GM18868 (cell line): ENCODE results near the gene USP1.

Source experiments
- ATAC-seq: cut with Tn5 transposase; IDR thresholded peaks from one replicate; pipeline ENCODE4 v1.9.1; 2021; ENCODE audit warnings: mild to moderate bottlenecking, moderate library complexity; ENCODE audit not compliant: unreplicated experiment

The USP1 gene

DNA sequence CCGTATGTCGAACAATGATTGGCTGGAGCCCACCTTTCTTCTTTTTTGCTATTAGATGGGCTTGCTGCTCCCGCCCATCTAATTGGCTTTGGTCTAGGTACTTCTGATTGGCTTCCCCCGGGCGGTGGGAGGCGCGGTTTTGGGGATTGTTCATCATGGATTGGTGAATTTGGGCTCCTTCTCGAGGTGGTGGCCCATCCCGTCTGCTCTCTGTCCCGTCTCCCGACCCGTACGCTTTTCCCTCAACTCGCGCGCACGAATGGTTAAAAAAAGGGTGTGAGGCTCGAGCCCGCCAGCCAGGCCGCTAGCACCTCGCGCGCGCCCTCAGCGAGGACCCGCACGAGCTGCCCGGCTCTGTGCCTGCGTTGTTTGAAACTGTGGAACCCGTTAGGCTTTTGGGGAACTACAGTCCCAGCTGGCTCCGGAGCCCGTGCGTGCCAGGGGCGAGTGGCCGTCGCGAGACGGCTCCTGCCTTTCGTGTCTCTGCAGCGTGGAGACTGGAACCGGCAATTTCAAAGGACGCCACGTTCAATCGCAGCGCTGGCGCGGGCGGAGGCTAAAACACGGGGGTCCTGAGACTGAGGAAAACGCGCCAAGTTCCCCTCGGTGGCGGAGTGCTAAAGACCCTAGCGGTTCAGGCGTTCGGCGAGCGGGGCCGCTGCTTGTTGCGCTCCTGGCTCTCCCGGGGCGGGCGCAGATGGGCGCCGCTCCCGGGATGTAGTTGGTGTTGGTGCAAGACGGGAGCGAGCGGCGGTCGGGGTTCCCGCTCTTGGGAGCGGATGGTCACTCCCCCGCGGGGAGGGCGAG is at the start of gene USP1:
TSS of gene USP1 (plus strand) at position 584 of the 807 bp plus-strand sequence. CDS start 2,819 bp downstream, outside the sequence.
- ATAC-seq: peak; percentile 76

DNA sequence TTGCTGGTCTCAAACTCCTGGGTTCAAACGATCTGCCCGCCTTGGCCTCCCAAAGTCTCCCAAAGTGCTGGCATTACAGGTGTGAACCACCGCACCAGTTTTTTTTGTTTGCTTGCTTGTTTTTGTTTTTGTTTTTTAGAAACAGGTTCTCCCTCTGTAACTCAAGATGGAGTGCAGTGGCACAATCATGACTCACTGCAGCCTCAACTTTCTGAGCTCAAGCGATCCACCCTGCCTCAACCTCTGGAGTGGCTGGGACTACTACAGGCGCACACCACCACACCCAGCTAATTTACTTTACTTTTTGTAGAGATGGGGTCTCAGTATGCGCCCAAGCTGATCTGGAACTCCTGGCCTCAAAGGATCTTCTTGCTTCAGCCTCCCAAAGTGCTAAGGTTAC is 47.3 kb upstream of the USP1 start:
- no peak for ATAC-seq

DNA sequence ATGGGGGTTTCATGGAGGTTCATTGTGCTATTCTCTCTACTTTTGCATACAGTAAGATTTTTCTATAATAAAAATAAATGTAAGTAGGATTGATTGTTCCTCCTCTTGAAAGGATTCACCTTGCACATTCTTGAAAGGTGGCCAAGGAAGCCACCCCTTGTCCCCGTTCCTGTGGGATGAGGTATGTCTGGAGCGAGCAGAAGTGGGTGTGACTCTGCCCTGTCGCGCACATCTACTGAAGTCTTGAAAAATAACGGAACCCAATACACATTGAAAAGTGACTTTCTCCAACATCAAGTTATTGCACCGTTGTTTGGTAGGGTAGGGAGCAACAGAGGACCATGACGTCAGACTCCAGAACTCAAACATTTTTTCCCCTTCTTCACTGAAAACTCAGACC is 46.8 kb upstream of the USP1 start:
- no peak for ATAC-seq

GRCh38 chr1:62391369-62391971 is 45.4 kb upstream of the USP1 start:
- ATAC-seq: peak; percentile 43

- ATAC-seq: no peak
Measured at GRCh38 chr1:62392951-62393350, 43.9 kb upstream of the USP1 start.

DNA sequence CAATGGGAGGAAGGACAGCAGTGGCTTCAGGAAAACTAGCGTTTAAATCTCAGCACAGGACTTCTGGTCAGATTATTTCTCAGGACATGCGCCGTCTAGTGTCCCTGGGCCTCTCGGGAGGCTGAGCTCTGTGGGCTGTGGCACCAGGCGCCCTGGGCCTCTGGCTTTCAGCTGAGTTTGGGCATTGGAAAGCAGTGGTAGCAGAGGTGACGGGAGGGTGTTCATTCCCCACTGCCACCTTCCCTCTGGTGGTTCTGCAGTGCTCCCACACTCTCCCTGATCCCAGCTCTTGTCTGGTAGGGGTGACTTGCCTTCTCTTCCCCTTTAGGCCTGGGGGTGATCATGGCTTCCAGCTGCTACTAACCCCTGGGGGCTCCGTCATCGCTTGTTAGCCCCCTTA is 42.2 kb upstream of the USP1 start:
- no peak for ATAC-seq

GRCh38 chr1:62395291-62395690 is 41.6 kb upstream of the USP1 start:
- ATAC-seq: no peak

GRCh38 chr1:62396871-62397270 is 40.0 kb upstream of the USP1 start:
- no peak for ATAC-seq

DNA sequence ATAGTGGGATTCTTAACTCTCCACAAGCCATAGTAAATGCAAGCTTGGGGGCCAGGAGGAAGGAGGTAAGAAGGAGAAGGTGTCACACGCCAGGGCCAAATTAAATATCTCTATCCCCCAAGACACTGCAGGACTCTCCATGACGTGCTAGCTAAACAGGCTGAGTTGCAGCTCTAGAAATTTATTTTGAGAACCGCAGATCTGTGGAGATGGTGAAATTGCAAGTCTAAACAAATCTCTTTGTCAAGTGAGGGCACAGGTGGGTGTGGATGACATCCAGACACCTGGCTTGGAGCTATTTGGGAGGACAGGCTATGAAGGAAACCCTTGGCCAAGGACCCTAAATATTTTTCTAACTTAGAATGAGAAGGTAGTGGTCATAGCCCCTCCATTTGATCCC is 39.5 kb upstream of the USP1 start:
- no peak for ATAC-seq

- ATAC-seq: no peak
Measured at GRCh38 chr1:62398377-62398776, 38.5 kb upstream of the USP1 start.

- no peak for ATAC-seq
Measured at GRCh38 chr1:62401034-62401760, 35.7 kb upstream of the USP1 start.

DNA sequence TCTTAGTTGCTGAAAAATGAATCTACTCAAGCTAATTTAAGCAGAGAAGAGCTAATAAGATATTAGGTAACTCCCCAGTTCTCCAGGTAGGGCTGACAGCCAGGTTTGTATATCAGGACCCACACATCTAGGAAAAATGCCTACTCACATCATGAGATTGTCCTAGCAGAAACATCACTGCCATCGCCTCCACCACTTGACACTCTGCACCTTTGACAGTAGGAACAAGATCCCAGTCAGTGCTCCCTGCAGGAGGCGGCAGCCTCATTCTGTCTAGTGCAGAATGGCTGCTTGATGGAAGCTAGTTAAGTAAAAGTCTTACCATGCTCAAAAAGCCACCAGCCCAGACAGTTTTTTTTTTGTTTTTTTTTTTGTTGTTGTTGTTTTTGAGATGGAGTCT is 31.6 kb upstream of the USP1 start:
- ATAC-seq: no peak

DNA sequence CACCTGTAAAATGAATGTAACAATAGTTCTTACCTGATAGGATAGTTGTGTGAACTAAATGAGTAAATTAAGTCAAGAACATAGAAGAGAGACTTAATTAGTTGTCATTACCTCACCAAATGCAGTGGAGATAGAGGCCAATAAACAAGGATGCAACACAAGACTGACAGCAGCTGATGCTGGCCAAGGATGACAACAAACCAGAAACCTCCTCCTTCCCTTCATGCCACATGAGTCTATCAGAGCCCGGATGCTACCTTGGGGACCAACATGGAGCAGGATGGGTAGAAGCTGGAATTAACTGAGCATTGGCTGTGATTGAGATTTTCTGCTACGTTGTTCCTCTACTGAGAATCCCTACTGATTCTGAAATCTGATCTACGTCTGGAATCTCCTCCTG is 30.3 kb upstream of the USP1 start:
- no peak for ATAC-seq

DNA sequence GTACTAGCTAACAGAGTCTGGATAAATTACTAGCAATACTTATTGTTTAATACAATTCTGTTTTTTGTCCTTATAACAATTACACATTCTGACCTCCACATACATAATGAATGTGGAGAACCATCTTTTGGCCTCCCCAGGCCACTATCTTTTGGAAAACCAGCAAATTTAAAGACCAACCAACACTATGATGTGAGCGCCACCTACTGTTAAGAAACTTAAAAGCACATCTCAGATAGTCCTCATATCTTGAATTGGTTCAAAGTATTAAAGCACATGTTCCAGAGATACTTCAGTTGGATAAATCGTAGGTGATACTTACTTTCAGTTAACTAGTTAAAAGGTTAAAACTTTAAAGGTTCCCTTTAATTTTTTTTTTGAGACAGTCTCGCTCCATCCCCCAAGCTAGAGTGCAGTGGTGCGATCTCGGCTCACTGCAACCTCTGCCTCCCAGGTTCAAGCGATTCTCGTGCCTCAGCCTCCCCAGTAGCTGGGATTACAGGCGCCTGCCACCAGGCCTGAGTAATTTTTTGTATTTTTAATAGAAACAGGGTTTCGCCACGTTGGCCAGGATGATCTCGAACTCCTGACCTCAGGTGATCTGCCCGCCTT is 29.3 kb upstream of the USP1 start:
- peak; percentile 58 for ATAC-seq

- no peak for ATAC-seq
Measured at GRCh38 chr1:62415687-62416086, 21.2 kb upstream of the USP1 start.

GRCh38 chr1:62417351-62417999 is 19.4 kb upstream of the USP1 start:
- no peak for ATAC-seq

GRCh38 chr1:62420214-62420613 is 16.6 kb upstream of the USP1 start:
- ATAC-seq: no peak

DNA sequence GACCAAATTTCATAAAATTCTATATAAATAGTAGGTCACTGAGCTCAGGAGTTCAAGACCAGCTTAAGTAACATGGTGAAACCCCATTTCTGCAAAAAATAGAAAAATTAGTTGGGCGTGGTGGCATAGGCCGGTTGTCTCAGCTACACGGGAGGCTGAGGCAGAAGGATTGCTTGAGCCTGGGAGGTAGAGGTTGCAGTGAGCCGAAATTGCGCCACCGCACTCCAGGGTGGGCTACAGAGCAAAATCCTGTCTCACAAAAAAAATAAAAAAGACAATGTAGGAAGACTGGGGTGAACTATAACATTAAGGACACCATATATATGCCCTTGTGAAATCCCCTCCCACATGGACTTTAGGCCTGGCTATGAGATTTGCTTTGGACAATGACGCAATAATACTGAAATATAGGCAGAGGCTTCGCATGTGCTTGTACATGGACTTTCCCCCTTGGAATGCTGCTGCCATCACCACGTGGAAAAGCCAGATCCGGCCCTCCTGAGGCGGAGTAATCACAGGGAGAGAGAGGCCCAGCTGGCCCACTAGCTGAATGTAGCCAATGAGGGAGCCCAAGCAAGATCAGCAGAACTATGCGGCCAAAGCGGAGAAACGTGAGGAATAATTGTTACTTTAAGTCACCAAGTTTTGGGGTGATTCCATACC is 13.1 kb upstream of the USP1 start:
- ATAC-seq: no peak

GRCh38 chr1:62424411-62424810 is 12.4 kb upstream of the USP1 start:
- no peak for ATAC-seq

GRCh38 chr1:62425041-62425440 is 11.8 kb upstream of the USP1 start:
- ATAC-seq: no peak
